Prostate gland (tissue), 2 donors: ENCODE data around the gene SNED1. TPM values are rescaled to one million over a fixed set of nuclear protein-coding genes. Genes with fewer than 3 reads are reported as not detected.

Experiments
- DNase-seq: peaks from one replicate; pipeline ENCODE4 v3.0.0-alpha.2; 2019; ENCODE audit warnings: low spot score
- H3K27ac ChIP-seq, 2 donors: fragments of 200-600 bp; sonication (generic); 2 replicates each; pipeline ENCODE4 v1.5.1; 2017 to 2019
- H3K27me3 ChIP-seq: fragments of 200-600 bp; sonication (generic); replicated peaks from 2 replicates; pipeline ENCODE4 v1.5.1; 2019; ENCODE audit not compliant: insufficient read depth
- H3K36me3 ChIP-seq, 2 donors: fragments of 200-600 bp; sonication (generic); 1 replicate in 1 of 2; 2 replicates in 1 of 2; pipeline versions ENCODE4 v1.5.1 to v1.8.1; 2017 to 2019
- H3K4me1 ChIP-seq: fragments of 200-600 bp; sonication (generic); replicated peaks from 2 replicates; pipeline ENCODE4 v1.5.1; 2019
- H3K4me3 ChIP-seq, 2 donors: fragments of 200-600 bp; sonication (generic); 2 replicates each; pipeline ENCODE4 v1.5.1; 2017 to 2019
- H3K9me3 ChIP-seq: fragments of 200-600 bp; sonication (generic); 2 replicates; pipeline ENCODE4 v1.5.1; 2017
- CTCF ChIP-seq, 4 experiments: fragments of 200-600 bp in 2 of 4; fragments of 450-650 bp in 2 of 4; sonication (generic) in 2 of 4; IDR thresholded peaks; 1 replicate in 3 of 4; 2 replicates in 1 of 4; pipeline ENCODE4 v1.5.1; 2016 to 2019; ENCODE audit warnings: antibody characterized with exemption in 4 of 4, mild to moderate bottlenecking in 2 of 4, moderate library complexity in 2 of 4
- POLR2A ChIP-seq: fragments of 450-650 bp; IDR thresholded peaks from one replicate; pipeline ENCODE4 v1.6.1; 2016; ENCODE audit warnings: antibody characterized with exemption, mild to moderate bottlenecking
- POLR2AphosphoS5 ChIP-seq: sonication (generic); formaldehyde crosslinking; IDR thresholded peaks from one replicate; pipeline ENCODE4 v1.6.1; 2017; ENCODE audit warnings: antibody characterized with exemption
- WGBS: methylation state at CpG from one replicate; pipeline ENCODE4 v1.1.5; 2018; 5-methylcytosine and 5-hydroxymethylcytosine counted together
- intact Hi-C: fragments of 100-400 bp; cut with DNase I; formaldehyde crosslinking; loops from one replicate; pipeline ENCODE4 v1.14.2; 2022
- total RNA-seq, 2 donors: library from RNA; depleted of rRNA; stranded (reverse); fragments of >200 nt; gene quantifications; one replicate each; pipeline ENCODE4 v1.1.0, GENCODE V29; 2016

SNED1 gene
- total RNA-seq, 2 donors from 2014 or later, result 32.0 to 115 TPM

- DNase-seq, result no peak
- Histone ChIP-seq H3K9me3 (no peaks in the 10 kb centered on the region), H3K27ac (no peak overlapping the region), H3K27me3 (no peaks in the 10 kb centered on the region), H3K4me1 (no peaks in the 10 kb centered on the region), H3K36me3 (no peaks in the 10 kb centered on the region), H3K4me3 (no peak overlapping the region)
- intact Hi-C loops, result no loop called here
- 64% methylated on average over 15 of the region's 15 CpGs for WGBS
- TF ChIP-seq CTCF (IDR thresholded peaks at IDR 0.05) (no peak), POLR2A (no peak), POLR2AphosphoS5 (no peak)
These were observed 29.4 kb upstream of the SNED1 start for GRCh38 chr2:240968731-240969624.

GRCh38 chr2:240970104-240970503 lies 28.3 kb upstream of the SNED1 start:
- 83% methylated on average over 3 of the region's 3 CpGs for WGBS
- no peak for TF ChIP-seq POLR2A
- Histone ChIP-seq H3K9me3 (no peaks in the 10 kb centered on the region), H3K27ac (no peak overlapping the region), H3K4me3 (no peak overlapping the region), H3K4me1 (no peaks in the 10 kb centered on the region), H3K27me3 (no peaks in the 10 kb centered on the region), H3K36me3 (no peaks in the 10 kb centered on the region)
- intact Hi-C loops, result no loop called here
- no peak for DNase-seq

- no peaks in the 10 kb centered on the region for H3K27me3 ChIP-seq
- no peak for DNase-seq
- no peak overlapping the region for H3K27ac ChIP-seq
- intact Hi-C loops, result no loop called here
- no peaks in the 10 kb centered on the region for H3K36me3 ChIP-seq
- 94% methylated on average over 15 of the region's 15 CpGs for WGBS
- no peak for TF ChIP-seq POLR2AphosphoS5
- TF ChIP-seq CTCF (IDR thresholded peaks at IDR 0.05), result no peak
- TF ChIP-seq POLR2A, result no peak
- H3K4me1 ChIP-seq, result no peaks in the 10 kb centered on the region
- no peak overlapping the region for H3K4me3 ChIP-seq
- H3K9me3 ChIP-seq, result no peaks in the 10 kb centered on the region
These were observed 27.6 kb upstream of the SNED1 start for GRCh38 chr2:240970816-240971215.

- no peaks in the 10 kb centered on the region for H3K9me3 ChIP-seq
- H3K36me3 ChIP-seq, result no peaks in the 10 kb centered on the region
- H3K27ac ChIP-seq, result no peak overlapping the region
- no peaks in the 10 kb centered on the region for H3K4me1 ChIP-seq
- no peak for DNase-seq
- 69% methylated on average over 11 of the region's 11 CpGs for WGBS
- intact Hi-C loops, result no loop called here
- no peak for TF ChIP-seq CTCF (IDR thresholded peaks at IDR 0.05)
- TF ChIP-seq POLR2AphosphoS5, result no peak
- no peak for TF ChIP-seq POLR2A
- H3K4me3 ChIP-seq, result no peak overlapping the region
- no peaks in the 10 kb centered on the region for H3K27me3 ChIP-seq
These were observed 26.2 kb upstream of the SNED1 start for GRCh38 chr2:240972201-240972600.

- Histone ChIP-seq H3K4me1 (no peaks in the 10 kb centered on the region), H3K27ac (no peak overlapping the region), H3K27me3 (no peaks in the 10 kb centered on the region), H3K36me3 (no peaks in the 10 kb centered on the region), H3K9me3 (no peaks in the 10 kb centered on the region), H3K4me3 (no peak overlapping the region)
- DNase-seq, result peak; percentile 42
- 13% methylated on average over 17 of the region's 17 CpGs for whole genome bisulfite sequencing
- TF ChIP-seq POLR2AphosphoS5, result peak; percentile 8
- TF ChIP-seq POLR2A, result no peak
- TF ChIP-seq CTCF (IDR thresholded peaks at IDR 0.05), result no peak
- intact Hi-C loops, result no loop called here
These were observed 25.5 kb upstream of the SNED1 start for GRCh38 chr2:240972636-240973521.
